ENCODE measurements around the gene FBXL16.

FBXL16 gene

DNA sequence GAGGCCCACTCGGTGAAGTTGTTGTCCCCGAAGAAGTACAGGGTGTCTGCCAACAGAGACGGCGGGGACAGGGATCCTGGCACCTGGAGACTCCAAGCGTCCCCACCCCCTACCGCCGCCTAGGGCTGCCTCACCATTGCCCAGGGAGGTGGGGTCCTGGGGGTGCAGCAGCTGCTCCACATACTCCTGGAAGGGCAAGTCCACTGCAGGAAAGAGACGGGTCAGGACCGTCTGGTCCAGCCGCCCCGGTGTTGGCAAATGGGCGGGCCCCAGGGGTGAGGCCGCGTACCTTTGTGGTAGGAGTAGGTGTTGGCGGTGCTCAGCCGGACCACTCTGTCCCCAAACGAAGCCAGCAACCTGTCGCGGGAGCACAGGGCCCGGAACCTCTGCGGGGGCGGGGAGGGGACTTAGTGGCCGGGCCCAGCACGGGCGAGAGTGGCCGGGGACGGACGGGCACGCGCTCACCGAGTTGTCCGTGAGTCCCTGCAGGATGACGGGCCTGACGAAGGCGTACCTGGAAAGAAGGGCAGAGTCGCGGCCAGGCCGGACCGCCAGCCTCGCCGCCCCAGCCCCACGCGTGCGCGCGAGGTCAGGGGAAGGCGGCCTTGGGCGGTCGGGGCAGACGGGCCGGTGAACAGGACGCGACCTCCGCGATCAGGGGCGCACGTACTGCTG lies 22.1 kb downstream of the FBXL16 start:
- Histone ChIP-seq H3K27me3 (ENCODE audit: insufficient read depth, low read length, poor library complexity) (no peaks in the 10 kb centered on the region), H2AFZ (ENCODE audit: low read depth, low read length) (peak overlapping the region; percentile 70), H3K9me3 (ENCODE audit: insufficient read depth, low read length, severe bottlenecking) (no peaks in the 10 kb centered on the region), H3K4me2 (ENCODE audit: insufficient read depth, low read length) (peak overlapping the region; percentile 99), H3K36me3 (ENCODE audit: insufficient read depth, low read length) (peaks cover 69% of the 10 kb centered on the region), H3K4me3 (ENCODE audit: low read depth in 1 of 2, low read length in 2 of 2) (peak overlapping the region; percentile 61 to 98; a peak in 3 of 4 replicates), H3K9ac (ENCODE audit: low read depth, low read length) (peak overlapping the region; percentile 85), H3K27ac (ENCODE audit: low read length) (peak overlapping the region; percentile 77), H4K20me1 (ENCODE audit: insufficient read depth, low read length) (peaks cover 51% of the 10 kb centered on the region), H3K4me1 (ENCODE audit: insufficient read depth, low read length) (peaks cover 77% of the 10 kb centered on the region), H3K79me2 (ENCODE audit: insufficient read depth, low read length) (peaks cover 42% of the 10 kb centered on the region)
- no peak for DNase-seq
- no peak for ATAC-seq (ENCODE audit: insufficient read depth, low read depth)
- no peak for TF ChIP-seq EZH2 (IDR thresholded peaks at IDR 0.05; ENCODE audit: borderline replicate concordance, low read depth, low read length, severe bottlenecking)
- TF ChIP-seq, protein P1, sequence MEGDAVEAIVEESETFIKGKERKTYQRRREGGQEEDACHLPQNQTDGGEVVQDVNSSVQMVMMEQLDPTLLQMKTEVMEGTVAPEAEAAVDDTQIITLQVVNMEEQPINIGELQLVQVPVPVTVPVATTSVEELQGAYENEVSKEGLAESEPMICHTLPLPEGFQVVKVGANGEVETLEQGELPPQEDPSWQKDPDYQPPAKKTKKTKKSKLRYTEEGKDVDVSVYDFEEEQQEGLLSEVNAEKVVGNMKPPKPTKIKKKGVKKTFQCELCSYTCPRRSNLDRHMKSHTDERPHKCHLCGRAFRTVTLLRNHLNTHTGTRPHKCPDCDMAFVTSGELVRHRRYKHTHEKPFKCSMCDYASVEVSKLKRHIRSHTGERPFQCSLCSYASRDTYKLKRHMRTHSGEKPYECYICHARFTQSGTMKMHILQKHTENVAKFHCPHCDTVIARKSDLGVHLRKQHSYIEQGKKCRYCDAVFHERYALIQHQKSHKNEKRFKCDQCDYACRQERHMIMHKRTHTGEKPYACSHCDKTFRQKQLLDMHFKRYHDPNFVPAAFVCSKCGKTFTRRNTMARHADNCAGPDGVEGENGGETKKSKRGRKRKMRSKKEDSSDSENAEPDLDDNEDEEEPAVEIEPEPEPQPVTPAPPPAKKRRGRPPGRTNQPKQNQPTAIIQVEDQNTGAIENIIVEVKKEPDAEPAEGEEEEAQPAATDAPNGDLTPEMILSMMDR (IDR thresholded peaks at IDR 0.05; ENCODE audit: borderline replicate concordance, extremely low read depth, low read length, poor library complexity, severe bottlenecking) = no peak

- Histone ChIP-seq H4K20me1 (ENCODE audit: insufficient read depth, low read length) (peaks cover 48% of the 10 kb centered on the region), H3K36me3 (ENCODE audit: insufficient read depth, low read length) (peaks cover 65% of the 10 kb centered on the region), H3K27ac (ENCODE audit: low read length) (peak overlapping the region; percentile 77; the same call in 1 of the 2 replicates), H3K4me1 (ENCODE audit: insufficient read depth, low read length) (peaks cover 69% of the 10 kb centered on the region), H3K4me3 (ENCODE audit: low read depth in 1 of 2, low read length in 2 of 2) (peak overlapping the region; percentile 61 to 98; a peak in 3 of 4 replicates), H3K9me3 (ENCODE audit: insufficient read depth, low read length, severe bottlenecking) (no peaks in the 10 kb centered on the region), H3K27me3 (ENCODE audit: insufficient read depth, low read length, poor library complexity) (no peaks in the 10 kb centered on the region), H3K9ac (ENCODE audit: low read depth, low read length) (peak overlapping the region; percentile 85), H3K4me2 (ENCODE audit: insufficient read depth, low read length) (peak overlapping the region; percentile 99), H2AFZ (ENCODE audit: low read depth, low read length) (no peak overlapping the region), H3K79me2 (ENCODE audit: insufficient read depth, low read length) (peaks cover 41% of the 10 kb centered on the region)
- TF ChIP-seq, protein P1 (IDR thresholded peaks at IDR 0.05; ENCODE audit: borderline replicate concordance, extremely low read depth, low read length, poor library complexity, severe bottlenecking) = no peak
- no peak for TF ChIP-seq EZH2 (IDR thresholded peaks at IDR 0.05; ENCODE audit: borderline replicate concordance, low read depth, low read length, severe bottlenecking)
- no peak for ATAC-seq (ENCODE audit: insufficient read depth, low read depth)
- no peak for DNase-seq
Measured at GRCh38 chr16:682493-683395, 22.9 kb downstream of the FBXL16 start.

DNA sequence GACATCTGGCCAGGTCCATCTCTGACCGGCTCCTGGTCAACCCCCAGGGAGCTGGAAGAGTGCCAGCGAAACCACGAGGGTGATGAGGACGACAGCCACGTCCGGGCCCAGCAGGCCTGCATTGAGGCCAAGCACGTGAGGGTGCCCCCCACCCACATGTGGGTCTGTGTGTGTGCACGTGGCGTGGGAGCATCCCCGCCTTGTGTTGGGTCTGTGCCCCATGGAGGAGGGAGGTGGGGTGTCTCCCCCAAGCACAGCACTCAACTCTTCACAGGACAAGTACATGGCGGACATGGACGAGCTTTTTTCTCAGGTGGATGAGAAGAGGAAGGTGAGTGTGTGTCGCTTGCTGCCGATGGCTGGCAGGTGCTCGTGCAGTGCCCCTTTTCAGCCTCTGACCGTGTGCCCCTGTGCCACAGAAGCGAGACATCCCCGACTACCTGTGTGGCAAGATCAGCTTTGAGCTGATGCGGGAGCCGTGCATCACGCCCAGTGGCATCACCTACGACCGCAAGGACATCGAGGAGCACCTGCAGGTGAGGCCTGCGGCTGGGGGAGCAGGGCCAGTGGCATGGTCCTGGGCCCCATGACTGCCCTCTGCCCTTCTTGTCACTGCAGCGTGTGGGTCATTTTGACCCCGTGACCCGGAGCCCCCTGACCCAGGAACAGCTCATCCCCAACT lies 23.7 kb downstream of the FBXL16 start:
- peaks cover 37% of the 10 kb centered on the region for H3K79me2 ChIP-seq (ENCODE audit: insufficient read depth, low read length)
- no peak overlapping the region for H2AFZ ChIP-seq (ENCODE audit: low read depth, low read length)

More for the DNA sequence above, 23.7 kb downstream of the FBXL16 start:
- Histone ChIP-seq H3K9ac (ENCODE audit: low read depth, low read length) (peak overlapping the region; percentile 82), H3K27ac (ENCODE audit: low read length) (no peak overlapping the region), H3K4me1 (ENCODE audit: insufficient read depth, low read length) (peaks cover 67% of the 10 kb centered on the region), H3K36me3 (ENCODE audit: insufficient read depth, low read length) (peaks cover 56% of the 10 kb centered on the region), H4K20me1 (ENCODE audit: insufficient read depth, low read length) (peaks cover 44% of the 10 kb centered on the region), H3K4me3 (ENCODE audit: low read depth in 1 of 2, low read length in 2 of 2) (peak overlapping the region in 1 of 2 experiments; percentile 98; a peak in 3 of 4 replicates), H3K9me3 (ENCODE audit: insufficient read depth, low read length, severe bottlenecking) (no peaks in the 10 kb centered on the region), H3K4me2 (ENCODE audit: insufficient read depth, low read length) (peak overlapping the region; percentile 99), H3K27me3 (ENCODE audit: insufficient read depth, low read length, poor library complexity) (no peaks in the 10 kb centered on the region)
- ATAC-seq (ENCODE audit: insufficient read depth, low read depth) (no peak), DNase-seq (no peak)
- no peak for TF ChIP-seq EZH2 (IDR thresholded peaks at IDR 0.05; ENCODE audit: borderline replicate concordance, low read depth, low read length, severe bottlenecking)
- TF ChIP-seq, protein P1 (IDR thresholded peaks at IDR 0.05; ENCODE audit: borderline replicate concordance, extremely low read depth, low read length, poor library complexity, severe bottlenecking) = no peak
